Omental fat pad (tissue), 4 donors: Measurements from ENCODE around the gene ADGRG1. TPM values are rescaled to one million over a fixed set of nuclear protein-coding genes. Genes with fewer than 3 reads are reported as not detected.

ENCODE experiments used
- ATAC-seq: fragments of 150-250 bp; one replicate; pipeline ENCODE4 v1.9.1; 2016; ENCODE audit warnings: mild to moderate bottlenecking, moderate library complexity; ENCODE audit not compliant: low FRiP score
- DNase-seq: peaks from one replicate; pipeline ENCODE4 v3.0.0-alpha.2; 2019; ENCODE audit warnings: low spot score
- total RNA-seq, 4 donors: library from RNA; depleted of rRNA; stranded (reverse); fragments of >200 nt; gene quantifications; one replicate each; pipeline ENCODE4 v1.1.0, GENCODE V29; 2016
- TF ChIP-seq, protein P1 (sequence below), 3 donors: fragments of 450-650 bp; IDR thresholded peaks; one replicate each; pipeline ENCODE4 v1.5.1; 2016 to 2017; ENCODE audit warnings: antibody characterized with exemption in 3 of 3, mild to moderate bottlenecking in 3 of 3, moderate library complexity in 2 of 3

Gene ADGRG1
- total RNA-seq, 4 donors from 2014 or later = 15.3 to 99.1 (median 70.5) TPM

DNA sequence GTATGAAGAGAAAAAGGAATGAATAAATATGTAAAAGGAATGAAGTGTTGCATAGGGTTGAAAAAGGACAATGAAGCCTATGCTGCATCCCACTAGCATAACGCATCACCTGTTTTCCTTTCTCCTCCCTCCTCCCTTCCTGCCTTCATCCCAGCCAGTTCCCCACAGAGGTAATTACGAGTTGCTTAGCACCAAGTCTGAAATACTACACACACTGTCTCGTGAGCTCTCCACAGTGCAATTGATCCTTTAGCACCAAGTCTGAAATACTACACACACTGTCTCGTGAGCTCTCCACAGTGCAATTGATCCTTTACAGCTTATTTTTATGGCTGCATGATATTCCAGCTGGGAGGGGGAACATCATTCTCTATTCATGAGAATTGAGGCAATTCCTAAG, 65.1 kb downstream of the ADGRG1 start:
- TF ChIP-seq, protein P1, sequence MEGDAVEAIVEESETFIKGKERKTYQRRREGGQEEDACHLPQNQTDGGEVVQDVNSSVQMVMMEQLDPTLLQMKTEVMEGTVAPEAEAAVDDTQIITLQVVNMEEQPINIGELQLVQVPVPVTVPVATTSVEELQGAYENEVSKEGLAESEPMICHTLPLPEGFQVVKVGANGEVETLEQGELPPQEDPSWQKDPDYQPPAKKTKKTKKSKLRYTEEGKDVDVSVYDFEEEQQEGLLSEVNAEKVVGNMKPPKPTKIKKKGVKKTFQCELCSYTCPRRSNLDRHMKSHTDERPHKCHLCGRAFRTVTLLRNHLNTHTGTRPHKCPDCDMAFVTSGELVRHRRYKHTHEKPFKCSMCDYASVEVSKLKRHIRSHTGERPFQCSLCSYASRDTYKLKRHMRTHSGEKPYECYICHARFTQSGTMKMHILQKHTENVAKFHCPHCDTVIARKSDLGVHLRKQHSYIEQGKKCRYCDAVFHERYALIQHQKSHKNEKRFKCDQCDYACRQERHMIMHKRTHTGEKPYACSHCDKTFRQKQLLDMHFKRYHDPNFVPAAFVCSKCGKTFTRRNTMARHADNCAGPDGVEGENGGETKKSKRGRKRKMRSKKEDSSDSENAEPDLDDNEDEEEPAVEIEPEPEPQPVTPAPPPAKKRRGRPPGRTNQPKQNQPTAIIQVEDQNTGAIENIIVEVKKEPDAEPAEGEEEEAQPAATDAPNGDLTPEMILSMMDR (IDR thresholded peaks at IDR 0.05) = no peak
- DNase-seq = no peak
- no peak for ATAC-seq

DNA sequence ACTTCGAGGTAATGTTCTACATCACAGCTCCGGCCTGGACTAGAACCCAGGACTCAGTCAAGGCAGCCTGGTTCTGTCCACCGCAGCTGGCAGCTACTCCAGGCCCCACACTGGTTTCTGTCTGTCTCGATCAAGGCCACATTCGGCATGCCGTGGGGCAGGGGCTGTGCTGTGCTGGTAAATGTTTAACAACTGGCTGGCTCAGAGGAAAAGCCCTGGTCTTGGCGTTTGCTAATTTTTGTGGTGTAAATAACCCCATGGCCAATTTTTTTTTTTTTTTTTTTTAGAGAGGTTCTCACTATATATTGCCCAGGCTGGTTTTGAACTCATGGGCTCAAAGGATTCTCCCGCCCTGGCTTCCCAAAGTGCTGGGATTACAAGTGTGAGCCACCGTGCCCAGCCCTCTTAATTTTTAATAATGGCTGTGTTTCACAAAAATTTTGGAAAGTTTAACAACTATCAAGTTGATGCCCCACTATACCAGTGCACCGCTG, 65.8 kb downstream of the ADGRG1 start:
- ATAC-seq = no peak
- TF ChIP-seq, protein P1 (IDR thresholded peaks at IDR 0.05) = no peak
- DNase-seq = no peak

DNA sequence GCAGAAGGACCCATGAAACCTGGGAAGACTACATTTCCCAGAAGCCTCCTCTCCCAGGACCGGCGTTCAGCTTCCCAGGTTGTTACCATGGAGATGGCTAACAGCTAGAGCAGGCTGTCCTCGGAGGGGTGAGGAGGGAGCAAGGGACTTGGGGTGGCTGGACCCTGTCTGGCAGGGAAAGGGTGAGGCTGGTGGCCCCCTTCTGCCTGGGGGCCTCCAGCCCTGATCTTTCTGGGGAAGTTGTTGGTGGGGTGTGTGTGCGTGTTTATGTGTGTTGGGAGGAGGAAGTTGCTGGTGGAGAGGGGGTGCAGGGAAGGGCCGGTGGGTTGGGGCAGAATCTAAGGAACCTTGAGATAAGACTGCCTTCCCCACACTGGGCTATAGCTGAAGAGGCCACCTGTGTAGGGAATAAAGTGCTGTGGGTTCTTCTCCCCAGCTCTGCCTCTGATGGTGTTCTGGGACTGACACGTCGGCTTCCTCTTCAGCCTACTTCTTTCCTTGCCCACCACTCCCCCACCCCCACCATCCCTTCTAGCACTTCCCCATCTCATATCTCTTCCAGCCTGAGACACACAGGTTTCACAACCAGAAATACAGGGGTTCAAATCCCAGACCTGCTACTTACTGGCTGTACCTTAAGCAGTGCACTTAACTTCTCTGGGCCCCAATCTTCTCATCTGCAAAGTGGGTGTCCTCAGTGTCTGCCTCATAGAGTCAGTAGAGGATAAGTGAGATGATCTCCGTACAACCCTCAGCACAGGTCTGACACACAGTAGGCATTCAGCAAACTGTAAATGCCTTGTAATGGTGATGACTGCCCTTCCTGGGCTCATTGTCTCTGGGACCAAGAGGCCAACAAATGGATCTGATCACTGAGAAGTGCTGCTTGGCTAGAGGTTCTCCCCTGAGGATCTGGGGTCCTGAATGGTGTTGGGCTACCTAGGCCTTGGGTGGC, 66.6 kb downstream of the ADGRG1 start, which contains the start of gene DRC7:
Gene DRC7 (plus strand): TSS at position 82 of the 955 bp plus-strand sequence. CDS start 3,144 bp downstream, outside the sequence.
- no peak for DNase-seq
- ATAC-seq = no peak
- TF ChIP-seq, protein P1 (IDR thresholded peaks at IDR 0.05) = no peak

DNA sequence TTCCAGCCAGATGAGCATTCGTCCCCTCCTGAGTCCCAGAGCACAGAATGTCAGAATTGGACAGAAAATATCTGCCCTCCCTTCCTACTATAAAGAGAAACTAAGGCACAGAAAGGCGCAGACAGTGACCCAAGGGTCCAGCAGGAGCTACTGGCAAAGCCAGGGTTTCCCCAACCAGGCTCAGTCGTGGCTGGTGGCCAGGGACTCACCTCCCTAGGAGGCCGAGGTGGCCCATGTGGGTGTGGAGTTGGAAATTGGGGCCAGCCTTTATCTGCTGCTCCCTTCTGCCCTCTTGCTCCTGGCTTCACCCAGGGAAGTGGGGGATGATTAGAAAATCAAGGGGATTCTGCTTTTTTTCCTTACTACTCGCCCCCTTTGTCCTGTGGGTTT, 67.2 kb downstream of the ADGRG1 start:
- no peak for ATAC-seq
- TF ChIP-seq, protein P1 (IDR thresholded peaks at IDR 0.05) = no peak
- no peak for DNase-seq

DNA sequence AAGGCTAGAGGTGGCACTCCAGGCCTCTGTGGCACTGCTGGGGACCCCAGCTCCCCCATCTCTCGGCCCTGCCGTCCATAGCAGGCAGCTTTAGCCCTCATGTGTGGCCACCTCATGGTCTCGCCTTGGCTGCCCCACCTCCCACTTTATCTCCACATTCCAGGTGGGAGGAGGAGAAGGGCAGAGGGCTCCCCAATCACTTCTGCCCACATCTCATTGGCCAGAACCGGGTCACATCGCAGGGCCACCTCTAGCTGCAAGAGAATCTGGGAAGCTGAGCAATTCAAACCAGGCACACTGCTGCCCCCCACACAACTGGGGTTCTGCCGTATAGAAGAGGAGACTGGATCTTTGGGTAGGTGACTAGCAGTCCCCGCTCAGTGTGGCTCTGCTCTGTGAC, 67.8 kb downstream of the ADGRG1 start:
- TF ChIP-seq, protein P1 (IDR thresholded peaks at IDR 0.05) = no peak
- DNase-seq = no peak
- ATAC-seq = no peak

DNA sequence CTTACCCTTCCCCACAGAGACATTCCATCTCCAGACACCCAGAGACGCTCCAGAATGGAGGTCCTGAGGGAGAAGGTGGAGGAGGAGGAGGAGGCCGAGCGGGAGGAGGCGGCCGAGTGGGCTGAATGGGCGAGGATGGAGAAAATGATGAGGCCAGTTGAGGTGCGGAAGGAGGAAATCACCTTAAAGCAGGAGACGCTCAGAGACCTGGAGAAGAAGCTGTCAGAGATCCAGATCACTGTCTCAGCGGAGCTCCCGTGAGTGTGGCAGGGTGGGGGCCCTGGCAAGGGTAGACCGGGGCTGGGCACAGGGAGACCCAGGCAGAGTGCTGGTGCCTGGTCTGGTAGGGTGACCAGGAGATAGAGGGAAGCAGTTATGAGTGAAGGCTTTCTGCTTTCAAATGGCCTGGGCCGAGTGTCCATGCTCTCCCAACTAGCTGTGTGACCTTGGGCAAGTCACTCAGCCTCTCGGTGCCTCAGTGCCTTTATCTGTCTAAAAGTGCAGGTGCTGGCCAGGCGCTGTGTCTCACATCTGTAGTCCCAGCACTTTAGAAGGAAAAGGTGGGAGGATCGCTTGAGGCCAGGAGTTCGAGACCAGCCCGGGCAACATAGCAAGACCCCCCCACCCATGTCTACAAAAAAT, 69.6 kb downstream of the ADGRG1 start:
- ATAC-seq (no peak), DNase-seq (no peak)
- TF ChIP-seq, protein P1 (IDR thresholded peaks at IDR 0.05) = no peak
